Measurements from ENCODE around the gene ZNF778.

GRCh38 chr16:89244754-89245153 is 27.3 kb downstream of the ZNF778 start:
- TF ChIP-seq CTCF (IDR thresholded peaks at IDR 0.05) (no peak), POLR2A (IDR thresholded peaks at IDR 0.05) (no peak)
